Right kidney (tissue), 9 donors: ENCODE measurements around the gene SCGB1A1.
"Not testable (repeated sequence)": the region's sequence is repeated elsewhere in the genome, so short reads cannot be mapped to it uniquely, and the experiment has no call there.

ENCODE experiments used
- DNase-seq: peaks from one replicate; pipeline ENCODE4 v3.0.0-alpha.2; 2016
- long read RNA-seq, 8 donors: transcript quantifications; one replicate each; lab custom pipeline, GENCODE V29; 2026

SCGB1A1 gene
- long read RNA-seq, donor 1, result 0 reads
- long read RNA-seq, donor 2, result 0 reads
- long read RNA-seq, donor 3, result 0 reads
- long read RNA-seq, donor 4, result 0 reads
- long read RNA-seq, donor 5, result 0 reads
- long read RNA-seq, donor 6, result 0 reads
- long read RNA-seq, donor 7, result 0 reads
- long read RNA-seq, donor 8, result 0 reads

GRCh38 chr11:62418733-62419132, at the start of gene SCGB1A1:
SCGB1A1 (plus strand) TSS chr11:62419033; CDS start chr11:62419096, 63 bp downstream.
- DNase-seq, result no peak

GRCh38 chr11:62370743-62371440, 47.9 kb upstream of the SCGB1A1 start:
- peak; percentile 29 for DNase-seq

DNA sequence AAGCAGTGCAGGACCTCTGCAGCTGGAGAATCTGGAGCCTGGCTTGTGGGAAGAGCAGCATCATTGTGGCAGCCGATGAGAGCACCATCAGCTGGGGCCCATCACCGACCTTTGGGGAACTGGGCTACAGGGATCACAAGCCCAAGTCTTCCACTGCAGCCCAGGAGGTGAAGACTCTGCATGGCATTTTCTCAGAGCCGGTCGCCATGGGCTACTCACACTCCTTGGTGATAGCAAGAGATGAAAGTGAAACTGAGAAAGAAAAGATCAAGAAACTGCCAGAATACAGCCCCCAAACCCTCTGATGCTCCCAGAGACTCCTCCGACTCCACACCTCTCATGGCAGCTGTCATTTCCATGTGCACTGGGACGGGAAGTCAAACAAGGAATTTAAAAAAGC, 46.0 kb upstream of the SCGB1A1 start:
- DNase-seq, result no peak

GRCh38 chr11:62373464-62374119, 45.2 kb upstream of the SCGB1A1 start:
- DNase-seq, result no peak

DNA sequence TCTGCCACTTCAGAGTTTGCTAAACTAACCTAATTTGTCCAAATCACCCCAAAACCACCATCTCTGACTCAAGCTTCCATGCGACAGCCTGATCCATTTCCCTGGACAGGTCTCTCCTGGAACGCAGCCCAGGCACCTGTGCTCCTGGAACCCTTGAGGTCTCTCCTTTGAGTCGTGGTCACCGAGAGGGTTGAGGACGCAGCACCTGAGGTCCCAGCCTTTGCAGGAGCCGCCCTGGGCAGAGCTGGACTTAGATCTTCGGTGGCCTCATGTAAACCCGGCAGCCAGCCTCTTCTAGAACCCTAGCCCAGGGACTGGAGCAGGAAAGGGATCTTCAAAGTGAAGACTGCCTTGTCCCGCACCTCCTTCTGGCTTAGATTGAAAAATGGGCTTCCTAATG, 44.0 kb upstream of the SCGB1A1 start:
- no peak for DNase-seq

GRCh38 chr11:62378459-62379063, 40.3 kb upstream of the SCGB1A1 start:
- not testable (repeated sequence) for DNase-seq

DNA sequence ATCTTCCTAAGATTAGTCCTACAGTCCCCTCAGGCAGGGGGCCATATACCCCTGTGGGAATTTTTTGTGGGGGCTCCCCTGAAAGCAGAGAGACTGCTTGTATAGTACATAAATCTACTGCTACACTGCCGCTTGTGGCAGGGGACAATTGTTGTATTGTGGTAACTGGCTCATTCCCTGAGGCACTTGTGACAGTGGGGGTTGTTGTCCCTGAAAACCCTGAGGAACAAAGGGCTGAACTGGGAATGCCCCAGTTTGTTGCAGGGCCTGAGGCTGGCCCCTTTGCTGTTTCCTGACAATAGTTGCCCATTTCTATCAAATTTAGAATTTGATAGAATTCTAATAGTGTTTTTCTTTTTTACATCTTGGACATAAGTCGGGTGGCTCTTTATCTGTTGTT, 39.2 kb upstream of the SCGB1A1 start:
- DNase-seq, result not testable (repeated sequence)

DNA sequence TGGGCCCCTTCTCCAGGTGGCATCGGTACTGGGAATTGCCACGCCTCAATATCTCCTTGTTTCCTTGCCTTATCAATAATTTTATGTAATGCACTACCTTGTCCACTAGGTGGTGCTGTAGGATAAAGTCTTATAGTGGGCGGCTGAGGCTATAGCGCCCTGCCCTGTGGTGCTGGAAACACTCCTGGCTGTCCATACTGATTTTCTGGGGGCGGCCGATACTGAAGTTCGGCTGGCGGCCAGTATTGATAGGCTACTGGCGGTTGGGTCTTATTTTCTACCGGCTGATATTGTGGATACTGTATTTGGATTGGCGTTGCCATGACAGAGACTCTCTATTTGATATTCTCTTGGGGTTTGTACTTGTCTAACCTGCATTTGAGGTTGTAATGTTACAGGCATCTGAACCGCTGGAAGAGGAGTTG, 38.0 kb upstream of the SCGB1A1 start:
- peak; percentile 72 for DNase-seq

DNA sequence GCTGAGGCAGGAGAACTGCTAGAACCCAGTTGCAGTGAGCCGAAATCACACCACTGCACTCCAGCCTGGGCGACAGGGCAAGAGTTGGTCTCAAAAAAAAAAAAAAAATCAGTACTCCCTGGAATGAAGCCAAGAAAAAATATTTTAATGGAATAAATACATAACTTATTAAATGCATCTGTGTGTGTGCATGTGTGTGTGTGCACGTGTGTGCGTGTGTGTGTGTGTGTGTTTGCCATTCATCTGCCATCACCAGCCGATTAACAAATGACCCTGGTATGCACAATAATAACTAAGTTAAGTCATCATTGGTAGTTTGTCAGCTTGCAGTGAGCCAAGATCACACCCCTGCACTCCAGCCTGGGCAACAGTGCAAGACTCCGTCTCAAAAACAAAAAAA, 35.0 kb upstream of the SCGB1A1 start:
- DNase-seq, result no peak

DNA sequence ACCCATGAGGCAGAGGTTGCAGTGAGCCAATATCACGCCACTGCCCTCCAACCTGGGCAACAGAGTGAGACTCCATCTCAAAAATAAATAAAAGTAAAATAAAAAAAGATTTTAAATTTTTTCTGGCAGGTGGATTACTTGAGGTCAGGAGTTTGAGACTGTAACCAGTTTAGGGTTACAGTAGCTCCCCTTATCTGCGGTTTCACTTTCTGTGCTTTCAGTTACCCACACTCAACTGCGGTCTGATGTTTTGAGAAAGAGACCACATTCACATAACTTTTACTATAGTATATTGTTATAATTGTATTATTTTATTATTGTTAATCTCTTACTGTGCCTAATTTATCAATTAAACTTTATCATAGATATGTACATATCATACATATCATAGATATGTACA, 32.8 kb upstream of the SCGB1A1 start:
- DNase-seq, result not testable (repeated sequence)

- DNase-seq, result no peak
These were observed 31.5 kb upstream of the SCGB1A1 start for GRCh38 chr11:62387381-62387780.

- DNase-seq, result no peak
These were observed 29.8 kb upstream of the SCGB1A1 start for GRCh38 chr11:62388999-62389398.

DNA sequence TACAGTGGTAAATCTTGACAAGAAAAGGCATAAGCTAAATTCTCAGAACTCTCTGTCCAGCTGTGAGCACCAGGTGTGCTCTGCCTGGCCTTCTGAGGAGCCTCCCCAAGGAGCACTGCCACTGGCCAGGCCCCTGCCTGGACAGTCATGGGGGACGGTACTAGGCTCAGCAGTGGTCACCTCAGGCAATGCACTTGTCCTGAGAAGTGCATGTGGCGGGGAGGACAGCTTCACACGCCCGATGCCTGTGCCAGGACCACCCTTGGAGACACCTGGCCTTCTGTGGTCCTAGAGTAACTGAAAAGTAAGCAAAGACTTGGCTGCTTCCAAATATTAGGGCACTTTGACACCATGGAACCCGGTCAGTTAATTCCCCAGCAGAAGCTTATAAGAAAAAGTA, 28.6 kb upstream of the SCGB1A1 start:
- no peak for DNase-seq

- DNase-seq, result no peak
These were observed 28.1 kb upstream of the SCGB1A1 start for GRCh38 chr11:62390722-62391121.

DNA sequence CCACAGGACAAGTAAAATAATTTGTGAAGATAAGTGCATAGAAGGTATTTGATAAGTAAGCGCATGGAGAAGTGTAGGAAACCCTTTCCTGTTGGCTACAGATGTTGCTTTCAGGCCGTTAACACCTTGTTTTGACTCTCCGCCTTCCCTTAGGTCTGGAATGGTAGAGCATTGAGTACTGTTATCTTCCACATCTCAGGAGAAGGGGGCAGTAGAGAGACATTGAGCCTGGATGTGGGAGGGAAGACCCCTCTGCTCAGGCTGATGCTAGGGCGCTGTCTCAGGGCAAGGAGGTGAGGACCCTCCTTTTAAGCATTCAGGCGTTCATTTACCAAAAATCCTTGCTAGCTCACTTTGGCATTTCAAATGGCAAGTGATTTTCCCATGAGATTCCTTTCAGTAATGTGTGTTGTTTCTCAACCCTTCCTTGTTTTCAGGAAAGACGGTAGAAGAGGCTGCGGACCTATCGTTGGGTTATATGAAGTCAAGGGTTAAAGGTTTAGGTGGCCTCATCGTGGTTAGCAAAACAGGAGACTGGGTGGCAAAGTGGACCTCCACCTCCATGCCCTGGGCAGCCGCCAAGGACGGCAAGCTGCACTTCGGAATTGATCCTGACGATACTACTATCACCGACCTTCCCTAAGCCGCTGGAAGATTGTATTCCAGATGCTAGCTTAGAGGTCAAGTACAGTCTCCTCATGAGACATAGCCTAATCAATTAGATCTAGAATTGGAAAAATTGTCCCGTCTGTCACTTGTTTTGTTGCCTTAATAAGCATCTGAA, 27.0 kb upstream of the SCGB1A1 start:
- no peak for DNase-seq

DNA sequence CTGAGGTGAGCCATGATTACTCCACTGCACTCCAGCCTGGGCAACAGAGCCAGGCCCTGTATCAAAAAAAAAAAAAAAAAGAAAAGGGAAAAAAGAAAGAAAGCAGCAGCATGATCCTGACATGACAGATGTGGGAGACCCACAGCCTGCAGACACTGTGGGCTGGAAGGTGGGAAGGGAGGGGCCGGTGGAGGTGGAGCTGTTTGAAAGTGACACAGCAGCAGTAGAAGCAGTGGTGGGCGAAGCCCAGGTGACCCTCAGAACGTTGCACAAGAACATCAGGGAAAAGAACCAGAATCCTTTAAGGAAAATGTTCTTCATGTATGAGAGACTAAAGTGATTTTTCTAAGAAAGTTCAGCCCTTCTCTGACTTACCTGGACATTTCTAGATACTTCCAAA, 26.3 kb upstream of the SCGB1A1 start:
- no peak for DNase-seq

DNA sequence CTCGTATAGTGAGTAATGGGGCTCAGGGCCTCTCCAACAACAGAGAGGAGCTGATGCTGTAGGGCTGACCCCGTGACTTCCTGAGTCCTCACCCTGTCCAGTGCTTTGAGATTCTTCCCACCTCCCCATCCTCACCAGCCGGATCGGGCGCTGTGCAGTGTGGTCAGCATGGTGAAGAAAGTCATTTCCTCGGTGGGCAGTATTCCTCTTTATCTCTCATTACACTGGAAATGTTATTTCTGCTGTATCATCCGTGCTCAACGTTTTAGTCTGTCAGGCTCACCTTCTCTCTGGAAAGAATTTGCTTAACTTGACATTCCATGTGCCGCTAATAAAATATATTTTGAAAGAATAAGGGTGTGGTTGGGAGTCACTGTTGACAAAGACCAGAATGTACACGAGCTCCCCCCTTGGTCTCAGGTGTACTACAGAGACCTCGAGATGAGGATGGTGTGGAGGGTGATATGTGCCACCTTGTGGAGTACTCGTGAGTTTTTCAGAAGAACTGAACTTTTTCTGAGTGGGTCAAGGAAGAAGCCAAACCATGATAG, 25.7 kb upstream of the SCGB1A1 start:
- DNase-seq, result no peak

DNA sequence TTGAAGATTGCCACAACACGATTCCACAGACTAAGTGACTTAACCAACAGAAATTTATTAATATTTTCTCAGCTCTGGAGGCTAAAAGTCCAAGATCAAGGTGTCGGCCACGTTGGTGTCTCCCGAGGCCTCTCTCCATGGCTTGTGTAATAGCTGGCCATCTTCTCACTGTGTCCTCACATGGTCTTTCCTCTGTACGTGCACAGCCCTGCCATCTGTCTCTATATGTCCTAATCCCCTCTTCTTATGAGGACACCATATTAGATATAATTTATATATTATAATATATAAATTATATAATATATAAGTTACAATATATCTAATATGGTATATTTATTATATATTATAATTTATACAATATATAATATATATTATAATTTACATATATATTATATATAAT, 25.1 kb upstream of the SCGB1A1 start:
- no peak for DNase-seq

DNA sequence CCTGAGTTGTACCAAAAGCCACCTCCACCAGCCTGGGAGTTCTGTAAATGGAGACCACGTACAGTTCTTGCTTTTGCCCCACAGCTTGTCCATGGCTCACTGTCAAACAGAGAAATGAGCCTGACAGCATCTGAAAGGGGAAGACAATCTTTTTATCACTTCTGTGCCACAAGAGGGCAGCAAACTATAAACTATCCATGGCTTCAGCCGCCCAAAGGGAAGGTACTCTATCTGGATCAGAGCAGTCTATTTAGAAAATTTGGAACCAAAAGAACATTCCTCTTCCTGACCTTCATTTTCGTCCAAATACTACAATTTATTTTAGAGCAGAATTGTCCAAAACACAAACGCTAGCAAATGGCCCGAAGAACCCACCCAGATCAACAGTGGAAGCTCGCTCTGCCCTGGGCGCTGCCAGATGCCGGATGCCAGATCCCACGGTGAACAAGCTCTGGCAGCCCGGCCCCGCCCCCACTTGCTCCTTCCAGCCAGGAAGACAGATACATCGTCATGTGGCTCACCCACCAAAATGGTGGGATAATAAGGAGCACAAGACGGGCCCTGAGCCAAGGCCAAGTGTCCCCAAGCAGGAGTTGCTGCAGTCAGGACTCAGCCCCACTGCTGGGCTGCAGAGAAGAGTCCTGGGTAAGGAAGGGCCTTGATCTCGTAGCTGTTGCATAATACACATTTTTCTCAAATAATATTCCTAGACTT, 23.9 kb upstream of the SCGB1A1 start:
- DNase-seq, result peak; percentile 84

- no peak for DNase-seq
These were observed 22.8 kb upstream of the SCGB1A1 start for GRCh38 chr11:62395885-62396551.
